Measurements from ENCODE around the gene BBS1. TPM values are rescaled to one million over a fixed set of nuclear protein-coding genes. Genes with fewer than 3 reads are reported as not detected.
"Not testable (repeated sequence)": the region's sequence is repeated elsewhere in the genome, so short reads cannot be mapped to it uniquely, and the experiment has no call there.

BBS1 gene
- total RNA-seq, 1 donor from 2014 or later = 33.5 TPM

DNA sequence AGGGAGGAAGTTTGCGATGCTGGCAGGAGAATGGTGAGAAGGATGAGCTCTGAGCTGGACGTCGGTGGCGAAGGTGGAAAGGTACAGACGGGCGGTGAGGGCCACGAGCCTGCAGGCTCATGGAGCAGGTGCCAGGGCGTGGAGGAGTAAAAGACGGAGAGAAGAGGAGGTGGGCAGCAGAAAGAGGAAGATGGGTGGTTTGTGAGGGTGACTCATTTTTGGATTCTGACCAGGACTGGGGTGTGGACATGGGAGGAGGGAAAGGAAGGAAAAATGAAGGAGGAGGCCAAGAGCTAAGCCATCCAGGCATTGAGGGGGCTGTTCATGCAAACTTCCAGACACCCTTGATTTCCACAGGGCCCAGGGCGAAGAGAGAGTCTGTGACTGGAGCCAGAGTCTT lies 31.9 kb downstream of the BBS1 start:
- TF ChIP-seq, protein P1, sequence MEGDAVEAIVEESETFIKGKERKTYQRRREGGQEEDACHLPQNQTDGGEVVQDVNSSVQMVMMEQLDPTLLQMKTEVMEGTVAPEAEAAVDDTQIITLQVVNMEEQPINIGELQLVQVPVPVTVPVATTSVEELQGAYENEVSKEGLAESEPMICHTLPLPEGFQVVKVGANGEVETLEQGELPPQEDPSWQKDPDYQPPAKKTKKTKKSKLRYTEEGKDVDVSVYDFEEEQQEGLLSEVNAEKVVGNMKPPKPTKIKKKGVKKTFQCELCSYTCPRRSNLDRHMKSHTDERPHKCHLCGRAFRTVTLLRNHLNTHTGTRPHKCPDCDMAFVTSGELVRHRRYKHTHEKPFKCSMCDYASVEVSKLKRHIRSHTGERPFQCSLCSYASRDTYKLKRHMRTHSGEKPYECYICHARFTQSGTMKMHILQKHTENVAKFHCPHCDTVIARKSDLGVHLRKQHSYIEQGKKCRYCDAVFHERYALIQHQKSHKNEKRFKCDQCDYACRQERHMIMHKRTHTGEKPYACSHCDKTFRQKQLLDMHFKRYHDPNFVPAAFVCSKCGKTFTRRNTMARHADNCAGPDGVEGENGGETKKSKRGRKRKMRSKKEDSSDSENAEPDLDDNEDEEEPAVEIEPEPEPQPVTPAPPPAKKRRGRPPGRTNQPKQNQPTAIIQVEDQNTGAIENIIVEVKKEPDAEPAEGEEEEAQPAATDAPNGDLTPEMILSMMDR (IDR thresholded peaks at IDR 0.05) = no peak
- ATAC-seq = no peak
- no peak for DNase-seq

GRCh38 chr11:66543263-66544107 lies 33.0 kb downstream of the BBS1 start:
- Histone ChIP-seq H3K36me3 (peaks cover 27% of the 10 kb centered on the region), H3K27me3 (no peaks in the 10 kb centered on the region), H3K4me3 (peak overlapping the region; percentile 8), H3K27ac (peak overlapping the region; percentile 58), H3K4me1 (peaks cover 28% of the 10 kb centered on the region), H3K9me3 (no peaks in the 10 kb centered on the region)
- TF ChIP-seq, protein P1 (IDR thresholded peaks at IDR 0.05) = peak; percentile 49
- intact Hi-C loops (cut with DNase I) = no loop called here
- ATAC-seq (peak; percentile 7), DNase-seq (no peak)

More for the DNA sequence above, 31.9 kb downstream of the BBS1 start:
- H3K27ac ChIP-seq = no peak overlapping the region
- peaks cover 27% of the 10 kb centered on the region for H3K36me3 ChIP-seq
- no peaks in the 10 kb centered on the region for H3K9me3 ChIP-seq
- intact Hi-C loops (cut with DNase I) = no loop called here
- no peaks in the 10 kb centered on the region for H3K27me3 ChIP-seq
- H3K4me3 ChIP-seq = no peak overlapping the region
- peaks cover 28% of the 10 kb centered on the region for H3K4me1 ChIP-seq

DNA sequence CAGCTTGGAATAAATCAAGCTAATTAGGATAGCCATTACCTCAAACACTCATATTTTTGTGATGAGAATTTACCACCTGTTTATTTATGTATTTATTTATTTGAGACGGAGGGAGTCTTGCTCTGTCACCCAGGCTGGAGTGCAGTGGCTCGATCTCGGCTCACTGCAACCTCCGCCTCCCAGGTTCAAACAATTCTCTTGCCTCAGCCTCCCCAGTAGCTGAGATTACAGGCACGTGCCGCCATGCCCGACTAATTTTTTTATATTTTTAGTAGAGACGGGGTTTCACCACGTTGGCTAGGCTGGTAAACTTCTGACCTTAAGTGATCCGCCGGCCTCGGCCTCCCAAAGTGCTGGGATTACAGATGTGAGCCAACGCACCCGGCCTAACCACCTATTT lies 34.5 kb downstream of the BBS1 start:
- H3K9me3 ChIP-seq; DNase-seq; intact Hi-C loops (cut with DNase I); H3K27me3 ChIP-seq; ATAC-seq; H3K27ac ChIP-seq: not testable (repeated sequence)
- peak overlapping the region; percentile 86 for H3K4me3 ChIP-seq
- peaks cover 28% of the 10 kb centered on the region for H3K4me1 ChIP-seq
- H3K36me3 ChIP-seq = peaks cover 15% of the 10 kb centered on the region

GRCh38 chr11:66545701-66546367 lies 35.4 kb downstream of the BBS1 start, which contains the start of gene ZDHHC24:
Gene ZDHHC24 (minus strand): TSS chr11:66546048. CDS start chr11:66546003, 45 bp downstream.
- ATAC-seq = peak; percentile 97
- Histone ChIP-seq H3K27ac (peak within 1 kb of the TSS; percentile 85), H3K9me3 (no peaks in the 10 kb centered on the region), H3K27me3 (no peaks in the 10 kb centered on the region), H3K4me3 (peak within 1 kb of the TSS; percentile 86), H3K36me3 (peaks cover 15% of the 10 kb centered on the region), H3K4me1 (peaks cover 28% of the 10 kb centered on the region)
- intact Hi-C loops (cut with DNase I) = no loop called here
- TF ChIP-seq, protein P1 (IDR thresholded peaks at IDR 0.05) = no peak
- peak; percentile 99 for DNase-seq

DNA sequence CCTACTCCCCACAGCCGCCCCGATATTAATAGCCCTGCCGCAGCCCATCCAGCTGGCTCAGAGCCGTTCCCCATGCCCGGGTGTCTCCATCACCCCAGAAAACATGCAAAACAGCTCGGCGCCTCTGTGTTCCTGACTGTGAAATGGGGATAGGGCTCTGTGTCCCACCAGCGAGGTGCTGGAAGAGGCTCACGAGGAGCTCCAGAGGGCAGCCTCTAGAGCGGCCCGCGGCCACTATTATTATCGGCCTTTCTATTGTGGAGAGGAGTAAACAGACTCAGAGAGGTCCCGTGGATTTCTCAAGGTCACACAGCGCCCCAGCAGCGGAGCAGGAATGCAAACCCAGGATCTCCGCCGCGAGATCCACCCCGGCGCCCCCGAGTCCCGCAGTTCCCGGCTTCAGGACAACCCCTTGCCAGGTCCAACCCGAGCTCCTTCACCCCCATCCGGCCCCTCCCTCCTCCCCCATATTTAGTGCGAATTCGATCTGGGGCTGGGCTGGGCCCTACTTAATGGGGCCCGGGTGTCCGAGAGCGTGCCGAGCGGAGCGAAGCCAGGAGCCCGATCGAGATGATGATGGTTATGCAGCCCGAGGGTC lies 36.0 kb downstream of the BBS1 start, which contains the start of gene ACTN3:
ACTN3 (plus strand) TSS at position 536 of the 598 bp plus-strand sequence; CDS start at position 571, 35 bp downstream.
- ATAC-seq (no peak), DNase-seq (no peak)
- TF ChIP-seq, protein P1 (IDR thresholded peaks at IDR 0.05) = no peak
- peaks cover 28% of the 10 kb centered on the region for H3K4me1 ChIP-seq
- no peaks in the 10 kb centered on the region for H3K27me3 ChIP-seq
- peaks cover 15% of the 10 kb centered on the region for H3K36me3 ChIP-seq
- no peaks in the 10 kb centered on the region for H3K9me3 ChIP-seq
- intact Hi-C loops (cut with DNase I) = no loop called here
- peak within 1 kb of the TSS; percentile 85 for H3K27ac ChIP-seq
- peak within 1 kb of the TSS; percentile 86 for H3K4me3 ChIP-seq
